Sigmoid colon (tissue), 7 donors: ENCODE data around the gene XPNPEP1. TPM values are rescaled to one million over a fixed set of nuclear protein-coding genes. Genes with fewer than 3 reads are reported as not detected.
A peak's percentile ranks its signal among the peaks of the same experiment; 100 is the strongest.

Experiments used
- DNase-seq: peaks from one replicate; pipeline ENCODE4 v3.0.0-alpha.2; 2019
- H3K27ac ChIP-seq, 4 donors: fragments of 200-600 bp; sonication (generic); one replicate each; pipeline ENCODE4 v1.5.1; 2016 to 2019; ENCODE audit warnings: mild to moderate bottlenecking in 1 of 4
- H3K27me3 ChIP-seq, 3 donors: fragments of 200-600 bp; sonication (generic); one replicate each; pipeline ENCODE4 v1.5.1; 2019; ENCODE audit warnings: mild to moderate bottlenecking in 1 of 3
- H3K36me3 ChIP-seq, 4 donors: fragments of 200-600 bp; sonication (generic); one replicate each; pipeline ENCODE4 v1.5.1; 2016 to 2019
- H3K4me1 ChIP-seq, 4 donors: fragments of 200-600 bp; sonication (generic); one replicate each; pipeline ENCODE4 v1.5.1; 2017 to 2019
- H3K4me3 ChIP-seq, 4 donors: fragments of 200-600 bp; sonication (generic); one replicate each; pipeline ENCODE4 v1.5.1; 2017 to 2019; ENCODE audit warnings: mild to moderate bottlenecking in 2 of 4, moderate library complexity in 1 of 4
- H3K9me3 ChIP-seq, 4 donors: fragments of 200-600 bp in 3 of 4; sonication (generic) in 3 of 4; one replicate each; pipeline versions ENCODE4 v1.5.1 to v1.6.1; 2013 to 2019
- CTCF ChIP-seq, 4 experiments: fragments of 450-650 bp in 3 of 4; fragments of 200-600 bp in 1 of 4; IDR thresholded peaks; one replicate each; pipeline ENCODE4 v1.5.1; 2016 to 2019; ENCODE audit warnings: antibody characterized with exemption in 4 of 4, mild to moderate bottlenecking in 3 of 4, moderate library complexity in 2 of 4
- EP300 ChIP-seq, 4 donors: sonication (generic); formaldehyde crosslinking; IDR thresholded peaks; one replicate each; pipeline ENCODE4 v1.6.1; 2017; ENCODE audit warnings: antibody characterized with exemption in 4 of 4
- POLR2A ChIP-seq, 2 donors: fragments of 450-650 bp; IDR thresholded peaks; one replicate each; pipeline ENCODE4 v1.6.1; 2016; ENCODE audit warnings: antibody characterized with exemption in 2 of 2, mild to moderate bottlenecking in 2 of 2, moderate library complexity in 2 of 2
- POLR2AphosphoS5 ChIP-seq, 4 donors: sonication (generic); formaldehyde crosslinking; IDR thresholded peaks; one replicate each; pipeline ENCODE4 v1.6.1; 2017; ENCODE audit warnings: antibody characterized with exemption in 4 of 4
- WGBS, 2 donors: extraction: QIAGEN DNeasy Blood & Tissue Kit; methylation state at CpG; one replicate each; pipeline ENCODE4 v1.1.7; 2013; 5-methylcytosine and 5-hydroxymethylcytosine counted together
- intact Hi-C: fragments of 100-400 bp; cut with DNase I; formaldehyde crosslinking; loops from one replicate; pipeline ENCODE4 v1.15.1; 2023
- polyA plus RNA-seq, 3 donors: library from polyadenylated mRNA; stranded (reverse); fragments of 200-250 nt; gene quantifications; one replicate each; pipeline ENCODE4 v1.2.3, GENCODE V29; 2013
- total RNA-seq, 4 donors: library from RNA; depleted of rRNA; stranded (reverse); fragments of >200 nt; gene quantifications; one replicate each; pipeline ENCODE4 v1.1.0, GENCODE V29; 2016
- donor health status: healthy with polysubstance abuse.
- donor health status: Bipolar disorder and iron deficiency.
- donor health status: healthy.

Gene XPNPEP1
- total and polyA plus RNA-seq, 7 donors = 37.5 to 59.1 (median 55.6) TPM

GRCh38 chr10:109939315-109939961 is 16.1 kb upstream of the XPNPEP1 start:
- intact Hi-C loops = no loop called here
- no peak for TF ChIP-seq EP300 (IDR thresholded peaks at IDR 0.05)
- TF ChIP-seq CTCF (IDR thresholded peaks at IDR 0.05) = no peak
- no peak for TF ChIP-seq POLR2AphosphoS5 (IDR thresholded peaks at IDR 0.05)
- Histone ChIP-seq H3K4me1 (peaks cover 0 to 10% (median 0%) of the 10 kb centered on the region in 4 donors), H3K27me3 (no peaks in the 10 kb centered on the region), H3K9me3 (no peaks in the 10 kb centered on the region), H3K4me3 (no peak overlapping the region), H3K36me3 (no peaks in the 10 kb centered on the region), H3K27ac (no peak overlapping the region)
- WGBS, 2 donors = 82 to 94% methylated on average over 3 of the region's 3 CpGs
- no peak for DNase-seq

GRCh38 chr10:109937460-109938065 is 14.3 kb upstream of the XPNPEP1 start:
- Histone ChIP-seq H3K27ac (no peak overlapping the region), H3K4me3 (no peak overlapping the region), H3K27me3 (no peaks in the 10 kb centered on the region), H3K4me1 (peaks cover 0 to 10% (median 0%) of the 10 kb centered on the region in 4 donors), H3K9me3 (no peaks in the 10 kb centered on the region), H3K36me3 (no peaks in the 10 kb centered on the region)
- 92 to 94% methylated on average over 6 of the region's 6 CpGs for WGBS, 2 donors
- intact Hi-C loops = no loop called here
- DNase-seq = no peak
- TF ChIP-seq CTCF (IDR thresholded peaks at IDR 0.05) (no peak), EP300 (IDR thresholded peaks at IDR 0.05) (no peak), POLR2A (IDR thresholded peaks at IDR 0.05) (no peak), POLR2AphosphoS5 (IDR thresholded peaks at IDR 0.05) (no peak)

GRCh38 chr10:109934958-109935793 is 11.9 kb upstream of the XPNPEP1 start:
- no peak for DNase-seq
- Histone ChIP-seq H3K4me3 (no peak overlapping the region), H3K36me3 (no peaks in the 10 kb centered on the region), H3K4me1 (peaks cover 0 to 10% (median 0%) of the 10 kb centered on the region in 4 donors), H3K27ac (peak overlapping the region in 2 of 4 donors; percentile 9 to 10), H3K9me3 (no peaks in the 10 kb centered on the region), H3K27me3 (no peaks in the 10 kb centered on the region)
- 51 to 63% methylated on average over 5 of the region's 5 CpGs for WGBS, 2 donors
- TF ChIP-seq EP300 (IDR thresholded peaks at IDR 0.05) (no peak), POLR2AphosphoS5 (IDR thresholded peaks at IDR 0.05) (no peak), CTCF (IDR thresholded peaks at IDR 0.05) (no peak), POLR2A (IDR thresholded peaks at IDR 0.05) (no peak)
- intact Hi-C loops = no loop called here

GRCh38 chr10:109933984-109934565 is 10.8 kb upstream of the XPNPEP1 start:
- 62 to 85% methylated on average over 5 of the region's 5 CpGs for WGBS, 2 donors
- DNase-seq = no peak
- Histone ChIP-seq H3K4me3 (no peak overlapping the region), H3K27me3 (no peaks in the 10 kb centered on the region), H3K27ac (no peak overlapping the region), H3K4me1 (peaks cover 0 to 10% (median 0%) of the 10 kb centered on the region in 4 donors), H3K9me3 (no peaks in the 10 kb centered on the region), H3K36me3 (no peaks in the 10 kb centered on the region)
- intact Hi-C loops = no loop called here
- TF ChIP-seq POLR2AphosphoS5 (IDR thresholded peaks at IDR 0.05) (no peak), EP300 (IDR thresholded peaks at IDR 0.05) (no peak), POLR2A (IDR thresholded peaks at IDR 0.05) (no peak), CTCF (IDR thresholded peaks at IDR 0.05) (no peak)
